ENCODE data around the gene SLC23A2.
"Not testable (repeated sequence)": the region's sequence is repeated elsewhere in the genome, so short reads cannot be mapped to it uniquely, and the experiment has no call there.

The SLC23A2 gene

GRCh38 chr20:5040345-5040744 is 39.0 kb upstream of the SLC23A2 start:
- no peaks in the 10 kb centered on the region for H3K27me3 Mint-ChIP-seq (ENCODE audit: low read depth)
- no peaks in the 10 kb centered on the region for H3K36me3 Mint-ChIP-seq (ENCODE audit: low read depth)

GRCh38 chr20:5039889-5040288 is 38.6 kb upstream of the SLC23A2 start:
- H3K4me3 Mint-ChIP-seq: no peak overlapping the region
- no peak for TF ChIP-seq CTCF (IDR thresholded peaks at IDR 0.05; ENCODE audit: unreplicated experiment in 3 of 3)

More at GRCh38 chr20:5040345-5040744, 39.0 kb upstream of the SLC23A2 start:
- H3K4me1 Mint-ChIP-seq: no peaks in the 10 kb centered on the region
- no peak for TF ChIP-seq CTCF (IDR thresholded peaks at IDR 0.05; ENCODE audit: unreplicated experiment in 3 of 3)
- H3K4me3 Mint-ChIP-seq: no peak overlapping the region
- no peak overlapping the region for H3K27ac Mint-ChIP-seq
- H3K9me3 Mint-ChIP-seq: no peaks in the 10 kb centered on the region

GRCh38 chr20:5039255-5039657 is 37.9 kb upstream of the SLC23A2 start:
- no peaks in the 10 kb centered on the region for H3K9me3 Mint-ChIP-seq
- no peak overlapping the region for H3K27ac Mint-ChIP-seq
- no peak overlapping the region for H3K4me3 Mint-ChIP-seq
- no peaks in the 10 kb centered on the region for H3K4me1 Mint-ChIP-seq
- no peaks in the 10 kb centered on the region for H3K27me3 Mint-ChIP-seq (ENCODE audit: low read depth)
- no peak for TF ChIP-seq CTCF (IDR thresholded peaks at IDR 0.05; ENCODE audit: unreplicated experiment in 3 of 3)
- H3K36me3 Mint-ChIP-seq (ENCODE audit: low read depth): no peaks in the 10 kb centered on the region

More at GRCh38 chr20:5039889-5040288, 38.6 kb upstream of the SLC23A2 start:
- Mint-ChIP-seq H3K27ac (no peak overlapping the region), H3K36me3 (ENCODE audit: low read depth) (no peaks in the 10 kb centered on the region), H3K4me1 (no peaks in the 10 kb centered on the region), H3K27me3 (ENCODE audit: low read depth) (no peaks in the 10 kb centered on the region), H3K9me3 (no peaks in the 10 kb centered on the region)

- no peak for TF ChIP-seq CTCF (IDR thresholded peaks at IDR 0.05; ENCODE audit: unreplicated experiment in 3 of 3)
Observed at GRCh38 chr20:5036828-5037227, 35.5 kb upstream of the SLC23A2 start.

GRCh38 chr20:5035518-5035917 is 34.2 kb upstream of the SLC23A2 start:
- H3K4me3 Mint-ChIP-seq; H3K4me1 Mint-ChIP-seq; H3K36me3 Mint-ChIP-seq (ENCODE audit: low read depth); H3K27me3 Mint-ChIP-seq (ENCODE audit: low read depth); H3K27ac Mint-ChIP-seq; H3K9me3 Mint-ChIP-seq: not testable (repeated sequence)

More at GRCh38 chr20:5036828-5037227, 35.5 kb upstream of the SLC23A2 start:
- Mint-ChIP-seq H3K9me3 (no peaks in the 10 kb centered on the region), H3K4me3 (no peak overlapping the region), H3K27me3 (ENCODE audit: low read depth) (no peaks in the 10 kb centered on the region), H3K4me1 (no peaks in the 10 kb centered on the region), H3K27ac (no peak overlapping the region), H3K36me3 (ENCODE audit: low read depth) (no peaks in the 10 kb centered on the region)

GRCh38 chr20:5033566-5033965 is 32.3 kb upstream of the SLC23A2 start:
- Mint-ChIP-seq H3K9me3 (no peaks in the 10 kb centered on the region), H3K4me3 (no peak overlapping the region), H3K27ac (no peak overlapping the region), H3K27me3 (ENCODE audit: low read depth) (no peaks in the 10 kb centered on the region), H3K4me1 (peaks cover 3% of the 10 kb centered on the region), H3K36me3 (ENCODE audit: low read depth) (peaks cover 3% of the 10 kb centered on the region)
- no peak for TF ChIP-seq CTCF (IDR thresholded peaks at IDR 0.05; ENCODE audit: unreplicated experiment in 3 of 3)

- not testable (repeated sequence) for H3K36me3 Mint-ChIP-seq (ENCODE audit: low read depth); H3K4me3 Mint-ChIP-seq; H3K9me3 Mint-ChIP-seq; H3K4me1 Mint-ChIP-seq; H3K27me3 Mint-ChIP-seq (ENCODE audit: low read depth); H3K27ac Mint-ChIP-seq
Observed at GRCh38 chr20:5031701-5032100, 30.4 kb upstream of the SLC23A2 start.
